Stimulated activated naive CD8-positive, alpha-beta T cell treated with anti-CD3 and anti-CD28 coated beads, Interleukin-15, amount 100 ng/mL, for 72 hours (primary cell): ENCODE results near the gene POLR2L.

Experiments
- ATAC-seq: fragments of 150-1000 bp; cut with Tn5 transposase; 2 replicates; pipeline ENCODE4 v1.10.0; 2021; ENCODE audit warnings: mild to moderate bottlenecking, moderate library complexity
- DNase-seq, 2 donors: peaks; one replicate each; pipeline ENCODE4 v3.0.0; 2021 to 2022
- H3K27ac Mint-ChIP-seq, 2 donors: one replicate each; pipeline ENCODE4 v1.8.0; 2022; ENCODE audit warnings: mild to moderate bottlenecking in 2 of 2, mixed read lengths in 2 of 2, moderate library complexity in 2 of 2
- H3K27me3 Mint-ChIP-seq: one replicate; pipeline ENCODE4 v1.8.0; 2022; ENCODE audit warnings: mixed read lengths
- H3K4me1 Mint-ChIP-seq: one replicate; pipeline ENCODE4 v1.8.0; 2022; ENCODE audit warnings: mild to moderate bottlenecking, mixed read lengths
- H3K4me3 Mint-ChIP-seq, 2 donors: one replicate each; pipeline ENCODE4 v1.8.0; 2022; ENCODE audit warnings: mild to moderate bottlenecking in 2 of 2, mixed read lengths in 2 of 2, moderate library complexity in 1 of 2
- H3K9me3 Mint-ChIP-seq, 2 donors: one replicate each; pipeline ENCODE4 v1.8.0; 2022; ENCODE audit warnings: mixed read lengths in 2 of 2

Gene POLR2L

GRCh38 chr11:862696-863022 lies 20.3 kb upstream of the POLR2L start:
- Mint-ChIP-seq H3K4me1 (peaks cover 10% of the 10 kb centered on the region), H3K27me3 (no peaks in the 10 kb centered on the region), H3K9me3 (no peaks in the 10 kb centered on the region), H3K27ac (no peak overlapping the region), H3K4me3 (no peak overlapping the region)
- DNase-seq = no peak
- peak; percentile 3 for ATAC-seq

- no peak for ATAC-seq
- no peak overlapping the region for H3K27ac Mint-ChIP-seq
- H3K27me3 Mint-ChIP-seq = no peaks in the 10 kb centered on the region
- no peak for DNase-seq
- no peak overlapping the region for H3K4me3 Mint-ChIP-seq
- H3K4me1 Mint-ChIP-seq = peaks cover 11% of the 10 kb centered on the region
- no peaks in the 10 kb centered on the region for H3K9me3 Mint-ChIP-seq
Measured at GRCh38 chr11:862081-862661, 19.8 kb upstream of the POLR2L start.

GRCh38 chr11:861105-861479 lies 18.8 kb upstream of the POLR2L start:
- Mint-ChIP-seq H3K9me3 (no peaks in the 10 kb centered on the region), H3K27ac (peak overlapping the region in 1 of 2 donors; percentile 79), H3K4me3 (no peak overlapping the region), H3K4me1 (peaks cover 18% of the 10 kb centered on the region), H3K27me3 (no peaks in the 10 kb centered on the region)
- ATAC-seq (no peak), DNase-seq (no peak)

- Mint-ChIP-seq H3K9me3 (no peaks in the 10 kb centered on the region), H3K27me3 (no peaks in the 10 kb centered on the region), H3K27ac (peak overlapping the region in 1 of 2 donors; percentile 79), H3K4me3 (no peak overlapping the region), H3K4me1 (peaks cover 18% of the 10 kb centered on the region)
- ATAC-seq (no peak), DNase-seq (no peak)
Measured at GRCh38 chr11:860234-861104, 18.1 kb upstream of the POLR2L start.

GRCh38 chr11:859394-860131 lies 17.2 kb upstream of the POLR2L start:
- Mint-ChIP-seq H3K27me3 (no peaks in the 10 kb centered on the region), H3K9me3 (no peaks in the 10 kb centered on the region), H3K27ac (peak overlapping the region in 1 of 2 donors; percentile 96), H3K4me3 (no peak overlapping the region), H3K4me1 (peaks cover 18% of the 10 kb centered on the region)
- ATAC-seq (peak; percentile 27), DNase-seq (no peak)

- DNase-seq (no peak), ATAC-seq (peak; percentile 29)
- H3K4me1 Mint-ChIP-seq = peaks cover 18% of the 10 kb centered on the region
- H3K27me3 Mint-ChIP-seq = no peaks in the 10 kb centered on the region
- H3K27ac Mint-ChIP-seq = peak overlapping the region in 1 of 2 donors; percentile 62
- peak overlapping the region in 1 of 2 donors; percentile 26 for H3K4me3 Mint-ChIP-seq
- H3K9me3 Mint-ChIP-seq = no peaks in the 10 kb centered on the region
Measured at GRCh38 chr11:858762-859339, 16.5 kb upstream of the POLR2L start.

GRCh38 chr11:858053-858761 lies 15.9 kb upstream of the POLR2L start:
- Mint-ChIP-seq H3K4me1 (peaks cover 18% of the 10 kb centered on the region), H3K4me3 (peak overlapping the region in 1 of 2 donors; percentile 26), H3K27ac (peak overlapping the region; percentile 4 to 62), H3K9me3 (no peaks in the 10 kb centered on the region), H3K27me3 (no peaks in the 10 kb centered on the region)
- DNase-seq = no peak
- no peak for ATAC-seq

- Mint-ChIP-seq H3K27ac (peak overlapping the region; percentile 82 to 96), H3K27me3 (no peaks in the 10 kb centered on the region), H3K4me3 (no peak overlapping the region), H3K9me3 (no peaks in the 10 kb centered on the region), H3K4me1 (peaks cover 18% of the 10 kb centered on the region)
- DNase-seq (no peak), ATAC-seq (no peak)
Measured at GRCh38 chr11:856397-856796, 14.1 kb upstream of the POLR2L start.

GRCh38 chr11:855796-856195 lies 13.5 kb upstream of the POLR2L start:
- DNase-seq = no peak
- ATAC-seq = no peak
- no peak overlapping the region for H3K27ac Mint-ChIP-seq
- no peaks in the 10 kb centered on the region for H3K27me3 Mint-ChIP-seq
- no peak overlapping the region for H3K4me3 Mint-ChIP-seq
- no peaks in the 10 kb centered on the region for H3K9me3 Mint-ChIP-seq
- H3K4me1 Mint-ChIP-seq = peaks cover 18% of the 10 kb centered on the region

GRCh38 chr11:855330-855674 lies 13.0 kb upstream of the POLR2L start:
- Mint-ChIP-seq H3K9me3 (no peaks in the 10 kb centered on the region), H3K4me1 (peaks cover 18% of the 10 kb centered on the region), H3K27ac (no peak overlapping the region), H3K4me3 (no peak overlapping the region), H3K27me3 (no peaks in the 10 kb centered on the region)
- no peak for DNase-seq
- ATAC-seq = no peak

- Mint-ChIP-seq H3K4me1 (peaks cover 13% of the 10 kb centered on the region), H3K9me3 (no peaks in the 10 kb centered on the region), H3K27me3 (no peaks in the 10 kb centered on the region), H3K4me3 (no peak overlapping the region), H3K27ac (peak overlapping the region in 1 of 2 donors; percentile 27)
- DNase-seq = no peak
- no peak for ATAC-seq
Measured at GRCh38 chr11:854601-855329, 12.4 kb upstream of the POLR2L start.

- no peak for DNase-seq
- H3K9me3 Mint-ChIP-seq = no peaks in the 10 kb centered on the region
- peaks cover 4% of the 10 kb centered on the region for H3K27me3 Mint-ChIP-seq
- H3K27ac Mint-ChIP-seq = no peak overlapping the region
- H3K4me1 Mint-ChIP-seq = peaks cover 13% of the 10 kb centered on the region
- ATAC-seq = no peak
- H3K4me3 Mint-ChIP-seq = no peak overlapping the region
Measured at GRCh38 chr11:853682-854448, 11.5 kb upstream of the POLR2L start.

- DNase-seq = no peak
- Mint-ChIP-seq H3K4me1 (peaks cover 20% of the 10 kb centered on the region), H3K27ac (no peak overlapping the region), H3K27me3 (peaks cover 11% of the 10 kb centered on the region), H3K9me3 (no peaks in the 10 kb centered on the region), H3K4me3 (no peak overlapping the region)
- ATAC-seq = no peak
Measured at GRCh38 chr11:852762-853161, 10.4 kb upstream of the POLR2L start.
